ENCODE results near the gene MAPK1.
"Not testable (repeated sequence)": the region's sequence is repeated elsewhere in the genome, so short reads cannot be mapped to it uniquely, and the experiment has no call there.

MAPK1 gene

DNA sequence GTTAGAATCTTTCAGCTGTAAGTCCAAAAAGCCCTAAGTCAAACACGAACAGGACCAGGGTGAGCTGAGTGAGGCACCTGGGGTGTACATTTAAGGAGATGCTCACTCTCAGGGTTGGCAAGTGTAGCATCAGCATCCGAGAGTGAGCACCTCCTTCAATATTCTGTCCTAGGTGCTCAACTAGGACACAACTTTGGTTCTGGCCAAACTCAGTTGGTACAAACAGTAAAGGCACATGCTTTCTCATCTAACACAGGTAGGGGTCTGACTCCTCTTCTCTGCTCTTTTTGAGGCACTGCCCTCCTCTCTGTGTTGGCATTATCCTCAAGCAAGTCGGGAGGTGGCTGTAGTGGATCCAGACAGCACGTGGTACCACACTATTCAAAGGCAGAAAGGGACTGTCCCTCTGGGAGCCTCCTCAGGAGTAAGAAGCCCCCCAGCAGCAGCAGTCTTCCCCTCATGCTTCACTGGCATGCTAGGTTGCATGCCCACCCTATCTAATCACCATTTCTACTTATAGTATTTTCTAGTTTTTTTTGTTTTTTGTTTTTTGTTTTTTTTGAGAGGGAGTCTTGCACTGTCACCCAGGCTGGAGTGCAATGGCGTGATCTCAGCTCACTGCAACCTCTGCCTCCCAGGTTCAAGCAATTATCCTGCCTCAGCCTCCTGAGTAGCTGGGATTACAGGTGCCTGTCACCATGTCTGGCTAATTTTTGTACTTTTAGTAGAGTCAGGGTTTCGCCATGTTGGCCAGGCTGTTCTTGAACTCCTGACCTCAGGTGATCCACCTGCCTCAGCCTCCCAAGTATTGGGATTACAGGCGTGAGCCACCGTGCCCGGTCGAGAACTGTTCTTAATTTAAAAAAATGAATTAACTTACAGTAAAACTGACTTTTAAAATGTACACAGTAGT lies 14.7 kb upstream of the MAPK1 start:
- no peak for DNase-seq

DNA sequence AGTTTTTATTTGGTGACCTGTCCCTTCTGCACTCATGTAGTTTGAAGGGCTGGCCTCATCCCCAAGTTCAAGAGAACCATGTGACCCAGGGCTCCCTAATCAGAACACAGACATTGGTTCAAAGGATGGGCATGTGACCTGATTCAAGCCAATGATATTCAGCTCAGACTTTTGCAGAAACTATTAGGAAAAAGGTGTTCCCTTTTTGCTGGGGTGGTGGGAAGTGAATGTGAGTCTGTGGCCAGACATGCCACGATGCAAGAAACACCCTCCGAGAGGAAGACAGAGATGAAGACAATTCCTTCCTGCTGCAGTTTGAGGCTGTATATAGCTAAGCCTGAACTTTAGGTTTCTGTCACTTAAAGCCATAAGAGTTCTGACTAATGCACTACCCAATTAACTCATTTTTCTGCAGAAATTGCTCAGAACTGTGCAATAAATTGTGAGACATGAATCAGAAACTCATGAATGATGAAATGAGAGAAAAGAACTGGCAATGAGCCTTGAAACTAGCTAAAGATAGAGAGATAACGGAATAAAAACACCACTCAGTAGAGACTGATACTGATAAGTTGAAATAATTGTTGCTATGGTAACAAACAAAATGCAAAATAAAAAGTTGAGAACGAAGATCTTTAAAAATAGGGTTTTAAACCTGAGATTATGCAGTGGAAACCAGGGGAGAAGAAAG lies 9.2 kb upstream of the MAPK1 start:
- DNase-seq, result no peak

GRCh38 chr22:21874953-21875352 lies 7.5 kb upstream of the MAPK1 start:
- not testable (repeated sequence) for DNase-seq

- DNase-seq, result no peak
Observed at GRCh38 chr22:21873619-21874018, 6.2 kb upstream of the MAPK1 start.

- DNase-seq, result not testable (repeated sequence)
Observed at GRCh38 chr22:21872741-21873140, 5.3 kb upstream of the MAPK1 start.

DNA sequence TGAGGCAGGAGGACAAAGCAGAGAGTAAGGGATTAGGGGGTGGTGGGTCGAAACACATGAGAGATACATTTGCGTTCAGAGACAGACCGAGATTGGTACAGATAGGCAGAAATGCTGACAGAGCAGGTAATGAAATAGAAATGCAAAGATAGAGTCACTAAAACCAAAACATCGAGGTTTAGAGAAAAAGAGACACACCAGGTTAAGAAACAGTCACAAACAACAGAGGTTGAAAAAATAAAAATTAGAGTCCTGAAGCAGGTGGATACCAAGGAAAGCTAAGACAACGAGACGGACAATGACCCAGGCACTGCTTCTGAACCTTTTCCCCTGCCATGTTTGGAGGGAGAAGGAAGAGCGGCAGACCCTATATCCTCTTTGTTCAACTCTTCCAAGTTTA lies 1.2 kb upstream of the MAPK1 start:
- DNase-seq, result no peak

- no peak for DNase-seq
Observed at GRCh38 chr22:21866833-21867527, 465 bp downstream of the MAPK1 start.

- no peak for DNase-seq
Observed at GRCh38 chr22:21865041-21865440, 2.4 kb downstream of the MAPK1 start.

DNA sequence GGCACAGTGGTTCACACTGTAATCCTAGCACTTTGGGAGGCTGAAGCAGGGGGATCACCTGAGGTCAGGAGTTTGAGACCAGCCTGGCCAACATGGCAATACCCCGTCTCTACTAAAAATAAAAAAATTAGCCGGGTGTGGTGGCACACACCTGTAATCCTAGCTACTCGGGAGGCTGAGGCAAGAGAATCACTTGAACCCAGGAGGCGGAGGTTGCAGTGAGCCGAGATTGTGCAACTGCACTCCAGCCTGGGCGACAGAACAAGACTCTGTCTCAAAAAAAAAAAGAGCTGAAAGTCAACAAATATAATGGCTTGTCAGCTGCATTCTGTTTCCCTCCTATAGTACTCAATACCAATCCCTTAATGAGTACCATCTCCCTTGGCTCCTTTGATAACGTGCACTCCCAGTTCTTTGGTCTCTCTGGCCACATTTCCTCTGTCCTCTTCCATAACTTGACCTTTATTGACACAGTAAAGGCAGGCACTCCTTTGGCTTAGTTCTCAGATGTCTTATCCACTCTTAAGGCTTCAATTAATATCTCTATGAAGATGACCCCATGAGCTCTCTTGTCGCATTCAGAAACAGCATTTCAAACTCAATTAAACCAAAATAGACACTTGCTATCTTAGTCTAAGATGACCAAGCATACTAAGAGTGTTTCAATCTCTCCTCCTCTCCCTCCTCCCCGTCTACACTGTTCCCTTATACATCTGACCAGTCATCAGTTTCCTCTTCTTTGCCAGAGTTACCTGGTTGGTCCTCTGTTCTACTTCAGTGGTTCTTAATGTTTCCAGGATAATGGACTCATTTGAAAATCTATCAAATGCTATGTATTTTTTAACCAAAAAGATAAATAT lies 4.8 kb downstream of the MAPK1 start:
- no peak for DNase-seq

- no peak for DNase-seq
Observed at GRCh38 chr22:21861851-21862250, 5.6 kb downstream of the MAPK1 start.

- peak; percentile 61 for DNase-seq
Observed at GRCh38 chr22:21861264-21861848, 6.1 kb downstream of the MAPK1 start.

DNA sequence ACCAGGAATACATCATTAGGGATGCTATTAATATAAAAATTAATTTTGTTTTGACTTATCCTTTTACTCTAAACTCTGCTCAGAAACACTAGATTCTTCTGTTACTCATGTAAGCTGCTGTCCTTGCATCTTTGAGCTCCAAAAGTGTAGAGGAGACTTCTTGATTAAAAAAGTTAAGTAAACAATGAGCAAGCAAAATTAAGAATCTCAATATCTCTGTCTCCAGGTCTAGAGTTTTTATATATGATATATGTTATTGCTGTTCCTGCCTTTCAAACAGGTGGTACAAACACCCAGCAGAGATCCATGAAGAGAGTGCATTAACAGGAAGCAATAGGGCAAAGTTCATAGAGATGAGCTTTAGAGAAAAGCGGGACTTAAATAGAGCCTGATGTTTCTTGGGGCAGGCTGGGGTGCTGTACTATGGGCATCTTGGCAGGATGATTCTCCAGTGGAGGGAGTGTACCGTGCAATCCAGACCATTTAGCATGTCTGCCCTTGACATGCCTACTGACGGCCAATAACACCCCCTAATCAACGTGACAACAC lies 6.9 kb downstream of the MAPK1 start:
- no peak for DNase-seq

GRCh38 chr22:21858025-21858764 lies 9.2 kb downstream of the MAPK1 start:
- no peak for DNase-seq

DNA sequence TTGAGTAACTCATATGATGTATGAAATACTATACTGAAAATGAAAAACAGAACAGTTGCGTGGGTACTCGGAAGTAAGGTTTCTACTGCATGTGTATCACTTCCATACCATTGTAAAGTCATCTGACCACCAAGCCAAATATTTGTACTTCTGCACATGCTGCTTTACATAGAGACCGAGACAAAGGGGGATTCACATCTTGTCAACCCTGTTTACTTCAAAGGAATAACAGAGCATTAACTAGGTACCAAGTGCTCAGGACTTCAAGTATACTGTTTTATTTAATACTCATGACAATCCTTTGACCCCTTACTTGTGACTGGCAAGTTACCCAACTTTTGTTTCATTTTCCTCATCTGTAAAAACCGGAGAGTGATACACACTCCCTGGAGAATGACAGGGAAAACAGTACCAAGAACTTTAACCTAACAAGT lies 9.9 kb downstream of the MAPK1 start:
- DNase-seq, result no peak

DNA sequence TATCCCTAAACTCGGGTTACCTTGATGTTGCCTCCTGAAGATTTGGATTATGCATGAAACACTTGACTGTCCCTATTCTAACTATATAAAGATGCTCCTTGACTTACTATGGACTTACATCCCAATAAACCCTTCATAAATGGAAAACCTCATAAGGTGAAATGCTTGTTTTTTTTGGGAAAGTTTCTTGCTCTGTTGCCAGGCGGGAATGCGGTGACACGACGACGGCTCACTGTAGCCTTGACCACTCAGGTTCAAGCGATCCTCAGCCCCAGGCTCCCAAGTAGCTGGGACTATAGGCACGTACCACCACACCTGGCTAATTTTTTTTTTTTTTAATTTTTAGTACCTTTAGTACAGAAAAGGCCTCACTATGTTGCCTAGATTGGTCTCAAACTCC lies 10.6 kb downstream of the MAPK1 start:
- no peak for DNase-seq

- DNase-seq, result no peak
Observed at GRCh38 chr22:21856197-21856596, 11.2 kb downstream of the MAPK1 start.

DNA sequence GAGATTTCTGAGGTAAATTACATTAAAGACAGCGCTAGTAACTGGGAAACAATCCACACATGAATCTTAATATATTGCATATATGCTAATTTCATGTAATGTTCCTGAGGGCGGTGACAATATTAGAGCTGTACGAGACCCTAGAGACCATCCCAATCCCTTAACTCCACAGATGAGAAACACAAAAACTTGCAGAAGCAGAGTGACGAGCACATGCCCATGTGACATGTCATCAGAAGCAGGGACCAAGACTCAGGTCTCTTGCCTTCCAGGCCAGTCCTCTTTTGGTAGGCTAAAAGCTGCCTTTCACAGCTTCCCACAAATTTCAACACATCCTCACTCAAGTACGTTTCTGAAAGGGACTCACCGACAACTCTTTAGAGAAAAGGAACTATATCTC lies 11.8 kb downstream of the MAPK1 start:
- DNase-seq, result no peak

DNA sequence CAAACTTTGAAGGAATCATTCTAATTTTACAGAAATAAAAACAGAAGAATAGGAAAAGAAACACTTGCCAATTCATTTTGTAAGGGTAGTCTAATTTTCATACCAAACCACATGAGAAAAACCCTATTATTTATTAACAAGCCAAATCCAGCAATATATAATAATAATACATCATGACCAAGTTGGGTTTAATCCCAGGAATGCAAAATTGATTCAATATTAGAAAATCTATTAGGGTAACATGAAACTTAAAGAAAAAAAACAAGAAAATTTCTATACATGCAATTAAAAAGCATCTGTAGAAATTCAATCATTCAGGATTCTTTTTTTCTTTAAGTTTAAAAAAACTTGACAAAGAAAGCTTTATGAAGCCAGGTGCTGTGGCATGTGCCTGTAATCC lies 16.8 kb downstream of the MAPK1 start:
- DNase-seq, result no peak

- no peak for DNase-seq
Observed at GRCh38 chr22:21849489-21849888, 18.0 kb downstream of the MAPK1 start.

- DNase-seq, result not testable (repeated sequence)
Observed at GRCh38 chr22:21848057-21848456, 19.4 kb downstream of the MAPK1 start.

All from kidney glomerular epithelial cell (primary cell).